Thoracic aorta (tissue), 2 donors: ENCODE measurements around the gene C10orf95. TPM values are rescaled to one million over a fixed set of nuclear protein-coding genes. Genes with fewer than 3 reads are reported as not detected.
A peak's percentile ranks its signal among the peaks of the same experiment; 100 is the strongest.

ENCODE experiments used
- ATAC-seq: fragments of 150-250 bp; one replicate; pipeline ENCODE4 v1.8.0; 2017; ENCODE audit warnings: low read depth; ENCODE audit not compliant: insufficient number of reproducible peaks, low FRiP score
- DNase-seq: peaks from one replicate; pipeline ENCODE4 v3.0.0-alpha.2; 2020; ENCODE audit warnings: low spot score
- H3K27ac ChIP-seq, 2 donors: fragments of 200-600 bp; sonication (generic); 1 replicate in 1 of 2; 2 replicates in 1 of 2; pipeline ENCODE4 v1.5.1; 2016; ENCODE audit warnings: mild to moderate bottlenecking in 2 of 2, moderate library complexity in 2 of 2
- H3K27me3 ChIP-seq: fragments of 200-600 bp; sonication (generic); replicated peaks from 2 replicates; pipeline ENCODE4 v1.6.0; 2016; ENCODE audit warnings: mild to moderate bottlenecking; ENCODE audit not compliant: insufficient read depth
- H3K36me3 ChIP-seq: fragments of 200-600 bp; sonication (generic); one replicate; pipeline ENCODE4 v1.5.1; 2016
- H3K4me1 ChIP-seq, 2 donors: fragments of 200-600 bp; sonication (generic); 1 replicate in 1 of 2; 2 replicates in 1 of 2; pipeline versions ENCODE4 v1.5.1 to v1.6.0; 2016; ENCODE audit warnings: low read depth in 2 of 2, mild to moderate bottlenecking in 1 of 2; ENCODE audit not compliant: control insufficient read depth in 1 of 2
- H3K4me3 ChIP-seq: fragments of 200-600 bp; sonication (generic); 2 replicates; pipeline ENCODE4 v1.5.1; 2016; ENCODE audit warnings: mild to moderate bottlenecking
- H3K9me3 ChIP-seq: fragments of 200-600 bp; sonication (generic); 2 replicates; pipeline ENCODE4 v1.5.1; 2016
- total RNA-seq, 2 donors: library from RNA; depleted of rRNA; stranded (reverse); fragments of >200 nt; gene quantifications; one replicate each; pipeline versions ENCODE4 v1.1.0 to v1.2.3, GENCODE V29; 2016
- TF ChIP-seq, protein P1 (sequence below): fragments of 200-600 bp; sonication (generic); IDR thresholded peaks from one replicate; pipeline ENCODE4 v1.5.1; 2019; ENCODE audit warnings: antibody characterized with exemption

Gene C10orf95
- total RNA-seq, 2 donors from 2014 or later: not detected

- peak overlapping the region in 1 of 2 donors; percentile 38 for H3K27ac ChIP-seq
- no peak for ATAC-seq
- peaks cover 30% of the 10 kb centered on the region for H3K36me3 ChIP-seq
- no peak overlapping the region for H3K4me3 ChIP-seq
- DNase-seq: no peak
- H3K4me1 ChIP-seq: peaks cover 9 to 22% of the 10 kb centered on the region in 2 donors
- no peaks in the 10 kb centered on the region for H3K27me3 ChIP-seq
- H3K9me3 ChIP-seq: no peaks in the 10 kb centered on the region
- TF ChIP-seq, protein P1, sequence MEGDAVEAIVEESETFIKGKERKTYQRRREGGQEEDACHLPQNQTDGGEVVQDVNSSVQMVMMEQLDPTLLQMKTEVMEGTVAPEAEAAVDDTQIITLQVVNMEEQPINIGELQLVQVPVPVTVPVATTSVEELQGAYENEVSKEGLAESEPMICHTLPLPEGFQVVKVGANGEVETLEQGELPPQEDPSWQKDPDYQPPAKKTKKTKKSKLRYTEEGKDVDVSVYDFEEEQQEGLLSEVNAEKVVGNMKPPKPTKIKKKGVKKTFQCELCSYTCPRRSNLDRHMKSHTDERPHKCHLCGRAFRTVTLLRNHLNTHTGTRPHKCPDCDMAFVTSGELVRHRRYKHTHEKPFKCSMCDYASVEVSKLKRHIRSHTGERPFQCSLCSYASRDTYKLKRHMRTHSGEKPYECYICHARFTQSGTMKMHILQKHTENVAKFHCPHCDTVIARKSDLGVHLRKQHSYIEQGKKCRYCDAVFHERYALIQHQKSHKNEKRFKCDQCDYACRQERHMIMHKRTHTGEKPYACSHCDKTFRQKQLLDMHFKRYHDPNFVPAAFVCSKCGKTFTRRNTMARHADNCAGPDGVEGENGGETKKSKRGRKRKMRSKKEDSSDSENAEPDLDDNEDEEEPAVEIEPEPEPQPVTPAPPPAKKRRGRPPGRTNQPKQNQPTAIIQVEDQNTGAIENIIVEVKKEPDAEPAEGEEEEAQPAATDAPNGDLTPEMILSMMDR: no peak
Measured at GRCh38 chr10:102492983-102493382, 41.6 kb upstream of the C10orf95 start.

DNA sequence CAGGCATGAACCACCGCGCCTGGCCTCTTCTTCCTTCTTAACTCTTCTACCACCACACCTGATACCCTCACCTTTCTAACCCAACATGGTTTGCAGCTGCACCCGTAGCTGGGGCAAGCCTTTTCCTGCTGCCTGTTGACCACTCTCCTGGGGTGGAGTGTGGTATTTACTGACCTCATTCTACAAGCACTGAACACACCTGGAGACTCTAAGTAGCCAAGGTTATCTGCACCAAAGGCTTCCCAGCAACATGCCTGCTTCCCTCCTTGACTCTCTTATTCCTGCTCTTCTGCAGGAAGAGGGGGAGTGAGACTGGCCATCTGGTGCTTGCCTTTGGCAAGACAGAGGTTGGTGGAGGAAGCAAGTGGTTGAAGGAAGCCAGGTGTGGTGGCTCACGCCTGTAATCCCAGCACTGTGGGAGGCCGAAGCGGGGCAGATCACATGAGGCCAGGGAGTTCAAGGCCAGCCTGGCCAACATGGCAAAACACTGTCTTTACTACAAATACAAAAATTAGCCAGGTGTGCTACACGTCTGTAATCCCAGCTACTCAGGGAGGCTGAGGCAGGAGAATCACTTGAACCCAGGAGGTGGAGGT lies 41.1 kb upstream of the C10orf95 start:
- H3K4me1 ChIP-seq: peaks cover 7 to 19% of the 10 kb centered on the region in 2 donors
- no peak for ATAC-seq

DNA sequence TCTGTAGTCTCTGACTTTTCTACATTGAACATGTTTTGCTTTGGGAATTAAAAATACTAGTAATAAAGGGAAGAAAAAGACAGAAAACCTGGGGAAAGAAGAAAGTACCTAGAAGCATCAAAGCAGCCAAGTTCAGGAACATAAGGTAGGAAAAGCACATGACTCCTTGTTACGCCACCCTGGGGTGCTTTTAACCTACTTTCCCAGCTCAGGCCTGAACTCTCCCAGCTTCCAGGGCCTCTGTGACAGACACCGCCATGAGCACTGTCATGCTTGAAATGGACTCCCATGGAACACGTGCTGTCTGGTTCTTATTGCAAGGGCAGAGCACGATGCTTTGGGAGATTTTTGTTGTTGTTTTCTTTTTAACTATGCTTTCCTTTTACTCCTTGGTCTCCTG lies 39.8 kb upstream of the C10orf95 start:
- H3K27ac ChIP-seq: no peak overlapping the region
- peaks cover 43% of the 10 kb centered on the region for H3K36me3 ChIP-seq
- no peaks in the 10 kb centered on the region for H3K9me3 ChIP-seq
- DNase-seq (no peak), ATAC-seq (no peak)
- H3K27me3 ChIP-seq: no peaks in the 10 kb centered on the region
- TF ChIP-seq, protein P1: no peak
- H3K4me3 ChIP-seq: no peak overlapping the region
- H3K4me1 ChIP-seq: peaks cover 7 to 19% of the 10 kb centered on the region in 2 donors

More for the DNA sequence above, 41.1 kb upstream of the C10orf95 start:
- H3K27me3 ChIP-seq: no peaks in the 10 kb centered on the region
- no peak overlapping the region for H3K4me3 ChIP-seq
- H3K27ac ChIP-seq: peak overlapping the region in 1 of 2 donors; percentile 38
- no peak for DNase-seq
- peaks cover 34% of the 10 kb centered on the region for H3K36me3 ChIP-seq
- TF ChIP-seq, protein P1: no peak
- H3K9me3 ChIP-seq: no peaks in the 10 kb centered on the region

DNA sequence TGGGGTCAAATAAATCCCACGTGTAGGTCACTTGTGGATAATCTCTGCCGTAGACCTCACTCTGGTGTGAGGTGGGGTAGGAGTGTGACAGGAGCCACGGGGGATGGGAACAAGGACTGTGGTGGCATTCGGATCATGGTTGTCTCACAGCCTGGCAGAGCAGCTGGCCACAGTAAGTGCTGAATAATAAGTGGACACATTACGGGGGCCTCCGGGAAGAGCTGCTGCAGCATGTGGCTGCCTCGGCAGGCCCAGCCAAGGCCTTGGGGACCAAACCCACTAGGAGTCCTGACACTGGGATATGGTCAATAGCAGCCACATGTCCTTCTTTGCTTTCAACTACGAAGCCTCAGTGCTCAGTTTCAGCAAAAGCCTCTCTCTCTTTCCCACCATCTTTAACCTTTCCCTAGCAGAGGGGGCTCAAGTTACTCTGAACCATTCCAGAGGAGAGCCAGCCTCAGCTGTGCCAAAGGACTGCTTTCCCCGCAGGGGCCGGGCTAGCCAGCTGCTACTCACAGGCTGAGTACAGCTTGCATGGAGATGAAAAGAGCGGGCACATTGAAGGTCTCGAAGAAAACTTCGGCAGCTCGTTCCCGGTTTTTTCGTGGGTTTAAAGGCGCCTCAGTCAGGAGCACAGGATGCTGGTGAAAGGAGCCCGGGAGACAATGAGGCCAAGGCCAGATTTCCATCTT lies 33.9 kb upstream of the C10orf95 start:
- Histone ChIP-seq H3K9me3 (no peaks in the 10 kb centered on the region), H3K27ac (no peak overlapping the region), H3K4me3 (no peak overlapping the region), H3K4me1 (no peaks in the 10 kb centered on the region), H3K36me3 (peaks cover 89% of the 10 kb centered on the region), H3K27me3 (no peaks in the 10 kb centered on the region)
- DNase-seq: no peak
- ATAC-seq: no peak
- TF ChIP-seq, protein P1: no peak

GRCh38 chr10:102484021-102484420 lies 32.7 kb upstream of the C10orf95 start:
- no peak for ATAC-seq
- TF ChIP-seq, protein P1: no peak
- H3K36me3 ChIP-seq: peaks cover 86% of the 10 kb centered on the region

More at GRCh38 chr10:102484021-102484420, 32.7 kb upstream of the C10orf95 start:
- H3K27me3 ChIP-seq: no peaks in the 10 kb centered on the region
- no peak for DNase-seq
- H3K4me1 ChIP-seq: no peaks in the 10 kb centered on the region
- no peak overlapping the region for H3K4me3 ChIP-seq
- no peak overlapping the region for H3K27ac ChIP-seq
- no peaks in the 10 kb centered on the region for H3K9me3 ChIP-seq
